Stimulated activated naive CD8-positive, alpha-beta T cell treated with anti-CD3 and anti-CD28 coated beads, Interleukin-15, amount 100 ng/mL, for 72 hours (primary cell): ENCODE measurements around the gene GPC1.

Experiments used
- ATAC-seq: fragments of 150-1000 bp; cut with Tn5 transposase; 2 replicates; pipeline ENCODE4 v1.10.0; 2021; ENCODE audit warnings: mild to moderate bottlenecking, moderate library complexity
- DNase-seq, 2 donors: peaks; one replicate each; pipeline ENCODE4 v3.0.0; 2021 to 2022
- H3K27ac Mint-ChIP-seq, 2 donors: one replicate each; pipeline ENCODE4 v1.8.0; 2022; ENCODE audit warnings: mild to moderate bottlenecking in 2 of 2, mixed read lengths in 2 of 2, moderate library complexity in 2 of 2
- H3K27me3 Mint-ChIP-seq: one replicate; pipeline ENCODE4 v1.8.0; 2022; ENCODE audit warnings: mixed read lengths
- H3K4me1 Mint-ChIP-seq: one replicate; pipeline ENCODE4 v1.8.0; 2022; ENCODE audit warnings: mild to moderate bottlenecking, mixed read lengths
- H3K4me3 Mint-ChIP-seq, 2 donors: one replicate each; pipeline ENCODE4 v1.8.0; 2022; ENCODE audit warnings: mild to moderate bottlenecking in 2 of 2, mixed read lengths in 2 of 2, moderate library complexity in 1 of 2
- H3K9me3 Mint-ChIP-seq, 2 donors: one replicate each; pipeline ENCODE4 v1.8.0; 2022; ENCODE audit warnings: mixed read lengths in 2 of 2

The GPC1 gene

GRCh38 chr2:240431271-240431660 is 4.2 kb upstream of the GPC1 start:
- Mint-ChIP-seq H3K4me1 (peaks cover 35% of the 10 kb centered on the region), H3K27ac (no peak overlapping the region), H3K4me3 (no peak overlapping the region), H3K9me3 (no peaks in the 10 kb centered on the region), H3K27me3 (peaks cover 23% of the 10 kb centered on the region)
- DNase-seq (no peak), ATAC-seq (no peak)

DNA sequence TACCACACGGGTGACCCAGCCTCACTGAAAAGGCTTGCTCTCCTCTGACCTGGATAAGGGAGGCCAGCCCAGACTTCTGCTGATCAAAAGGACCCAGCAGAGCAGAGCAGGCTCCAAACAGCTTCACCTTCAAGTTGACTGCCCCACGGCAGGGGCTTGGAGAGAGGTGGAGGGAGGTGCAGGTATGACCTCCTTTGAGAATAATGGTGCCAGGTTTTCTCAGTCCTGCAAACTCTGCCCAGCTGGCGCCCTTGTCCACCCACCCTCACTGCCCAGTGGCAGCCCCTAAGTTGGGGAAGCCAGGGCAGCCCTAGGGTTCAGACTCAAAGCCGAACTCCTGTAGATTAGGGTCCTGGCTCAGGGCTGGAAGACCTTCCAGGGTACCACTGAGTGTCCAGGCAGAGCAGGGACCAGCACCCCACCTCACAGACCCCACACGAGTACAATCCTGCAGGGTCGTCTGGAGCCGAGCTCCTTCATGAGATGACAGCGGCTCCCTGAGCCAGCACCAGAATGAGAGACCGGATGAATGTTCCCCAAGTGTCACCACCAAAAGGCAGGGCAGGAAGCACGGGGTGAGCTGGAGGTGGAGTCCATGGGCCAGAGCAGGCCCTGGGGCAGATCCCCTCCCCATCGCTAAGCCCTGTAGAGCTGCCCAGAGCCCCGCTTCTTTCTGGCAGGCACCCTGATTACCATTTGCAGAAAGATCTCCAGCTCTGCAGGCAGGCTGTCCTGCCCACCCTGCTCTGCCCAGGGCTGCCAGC is 3.6 kb upstream of the GPC1 start:
- DNase-seq (no peak), ATAC-seq (no peak)
- Mint-ChIP-seq H3K9me3 (no peaks in the 10 kb centered on the region), H3K4me1 (peaks cover 39% of the 10 kb centered on the region), H3K27ac (no peak overlapping the region), H3K27me3 (peaks cover 28% of the 10 kb centered on the region), H3K4me3 (no peak overlapping the region)

- Mint-ChIP-seq H3K9me3 (no peaks in the 10 kb centered on the region), H3K4me1 (peaks cover 39% of the 10 kb centered on the region), H3K27me3 (peaks cover 34% of the 10 kb centered on the region), H3K4me3 (no peak overlapping the region), H3K27ac (no peak overlapping the region)
- no peak for ATAC-seq
- DNase-seq, result no peak
Measured at GRCh38 chr2:240432430-240432819, 3.0 kb upstream of the GPC1 start.

- Mint-ChIP-seq H3K27me3 (peaks cover 41% of the 10 kb centered on the region), H3K9me3 (no peaks in the 10 kb centered on the region), H3K27ac (no peak overlapping the region), H3K4me3 (no peak overlapping the region), H3K4me1 (peaks cover 35% of the 10 kb centered on the region)
- DNase-seq, result no peak
- ATAC-seq, result no peak
Measured at GRCh38 chr2:240432820-240433801, 2.4 kb upstream of the GPC1 start.

DNA sequence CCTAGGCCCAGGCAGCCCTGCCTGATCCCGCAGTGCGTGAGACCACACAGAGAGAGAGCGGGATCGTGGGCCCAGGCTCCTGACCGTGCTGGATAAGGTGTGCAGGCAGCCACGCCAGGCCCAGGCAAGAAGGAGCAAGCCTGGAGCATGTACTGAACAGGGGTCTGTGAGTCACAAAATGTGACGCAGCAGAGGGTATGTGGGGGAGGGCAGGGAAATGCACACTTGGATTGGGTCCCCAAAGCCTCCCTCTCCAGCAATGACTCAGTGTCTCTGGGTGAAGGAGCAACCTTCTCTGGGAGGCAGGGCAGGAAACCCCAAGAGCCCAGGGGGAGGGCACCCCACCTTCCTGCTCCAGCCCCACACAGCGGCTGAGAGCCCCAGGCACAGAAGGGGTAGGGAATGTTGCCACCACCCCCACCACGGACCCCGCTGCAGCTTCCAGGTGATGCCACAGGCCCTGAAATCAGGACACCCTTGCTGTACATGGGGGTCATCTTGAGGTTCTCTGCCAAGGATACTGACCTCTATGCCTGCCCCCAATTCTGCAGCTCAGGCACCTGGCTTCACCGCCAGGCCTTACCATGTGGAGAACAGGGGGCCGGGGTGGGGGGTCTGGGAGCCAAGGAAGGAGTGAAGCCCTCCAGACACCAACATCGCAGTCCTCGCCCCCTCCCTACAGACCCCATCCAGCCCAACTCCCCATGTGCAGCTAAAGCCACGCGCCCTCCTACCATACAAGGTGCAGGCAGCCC is 1.3 kb upstream of the GPC1 start:
- no peak for ATAC-seq
- H3K9me3 Mint-ChIP-seq, result no peaks in the 10 kb centered on the region
- peaks cover 47% of the 10 kb centered on the region for H3K27me3 Mint-ChIP-seq
- H3K4me3 Mint-ChIP-seq, result peak overlapping the region; percentile 71 to 86
- H3K4me1 Mint-ChIP-seq, result peaks cover 32% of the 10 kb centered on the region
- H3K27ac Mint-ChIP-seq, result peak overlapping the region in 1 of 2 donors; percentile 38
- DNase-seq, result no peak

DNA sequence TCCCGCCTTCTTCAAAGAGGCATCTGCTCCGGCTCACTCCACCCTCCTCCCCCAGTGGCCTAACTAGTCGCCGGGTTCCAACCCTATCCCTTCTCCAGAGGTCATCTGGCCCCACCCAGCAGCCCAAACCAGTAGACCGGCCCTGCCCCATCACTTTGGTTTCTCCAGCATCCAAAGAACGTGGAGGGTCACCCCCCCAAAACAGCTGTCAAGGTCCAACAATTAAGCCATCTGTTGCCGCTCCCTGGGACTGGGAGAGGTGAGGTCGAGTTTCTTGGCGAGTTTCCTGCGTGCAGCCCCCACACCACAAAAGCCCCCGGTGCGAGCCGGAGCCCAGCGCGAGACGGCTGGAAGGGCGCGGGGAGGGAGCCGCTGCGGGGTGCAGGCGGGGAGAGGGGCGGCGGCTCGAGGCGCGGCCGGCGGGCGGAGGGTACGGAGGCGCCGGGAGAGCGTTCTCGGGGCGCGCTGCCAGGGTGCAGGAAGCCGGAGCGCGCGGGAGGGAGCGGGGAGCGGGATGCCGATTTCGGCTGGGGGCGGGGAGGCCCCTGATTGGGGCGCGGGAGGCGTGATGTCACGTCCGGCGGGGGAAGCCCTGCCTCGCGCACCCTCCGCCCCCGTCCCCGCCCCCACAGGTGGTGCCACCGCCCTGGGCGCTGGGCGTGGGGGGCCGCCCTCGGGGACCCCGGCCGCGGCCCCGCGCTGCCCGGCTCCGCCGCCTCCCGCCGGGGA is 571 bp upstream of the GPC1 start:
- peak overlapping the region in 1 of 2 donors; percentile 38 for H3K27ac Mint-ChIP-seq
- H3K27me3 Mint-ChIP-seq, result peaks cover 47% of the 10 kb centered on the region
- peak overlapping the region; percentile 71 to 86 for H3K4me3 Mint-ChIP-seq
- DNase-seq (peak; percentile 77 to 78), ATAC-seq (peak; percentile 77)
- peaks cover 32% of the 10 kb centered on the region for H3K4me1 Mint-ChIP-seq
- H3K9me3 Mint-ChIP-seq, result no peaks in the 10 kb centered on the region

- DNase-seq, result no peak
Measured at GRCh38 chr2:240435948-240436682, 652 bp downstream of the GPC1 start.

GRCh38 chr2:240436683-240437550 is 1.5 kb downstream of the GPC1 start:
- H3K27me3 Mint-ChIP-seq, result peaks cover 43% of the 10 kb centered on the region
- peaks cover 32% of the 10 kb centered on the region for H3K4me1 Mint-ChIP-seq
- H3K27ac Mint-ChIP-seq, result no peak overlapping the region
- H3K9me3 Mint-ChIP-seq, result no peaks in the 10 kb centered on the region
- ATAC-seq (no peak), DNase-seq (no peak)
- peak overlapping the region; percentile 47 to 60 for H3K4me3 Mint-ChIP-seq

More at GRCh38 chr2:240435948-240436682, 652 bp downstream of the GPC1 start:
- peak; percentile 1 for ATAC-seq
- Mint-ChIP-seq H3K4me3 (peak overlapping the region; percentile 49 to 60), H3K27ac (no peak overlapping the region), H3K27me3 (peaks cover 47% of the 10 kb centered on the region), H3K9me3 (no peaks in the 10 kb centered on the region), H3K4me1 (peaks cover 32% of the 10 kb centered on the region)

GRCh38 chr2:240437551-240437860 is 2.0 kb downstream of the GPC1 start:
- ATAC-seq (no peak), DNase-seq (no peak)
- Mint-ChIP-seq H3K9me3 (no peaks in the 10 kb centered on the region), H3K27ac (peak overlapping the region in 1 of 2 donors; percentile 63), H3K27me3 (peaks cover 37% of the 10 kb centered on the region), H3K4me3 (peak overlapping the region; percentile 29 to 48), H3K4me1 (peaks cover 32% of the 10 kb centered on the region)

DNA sequence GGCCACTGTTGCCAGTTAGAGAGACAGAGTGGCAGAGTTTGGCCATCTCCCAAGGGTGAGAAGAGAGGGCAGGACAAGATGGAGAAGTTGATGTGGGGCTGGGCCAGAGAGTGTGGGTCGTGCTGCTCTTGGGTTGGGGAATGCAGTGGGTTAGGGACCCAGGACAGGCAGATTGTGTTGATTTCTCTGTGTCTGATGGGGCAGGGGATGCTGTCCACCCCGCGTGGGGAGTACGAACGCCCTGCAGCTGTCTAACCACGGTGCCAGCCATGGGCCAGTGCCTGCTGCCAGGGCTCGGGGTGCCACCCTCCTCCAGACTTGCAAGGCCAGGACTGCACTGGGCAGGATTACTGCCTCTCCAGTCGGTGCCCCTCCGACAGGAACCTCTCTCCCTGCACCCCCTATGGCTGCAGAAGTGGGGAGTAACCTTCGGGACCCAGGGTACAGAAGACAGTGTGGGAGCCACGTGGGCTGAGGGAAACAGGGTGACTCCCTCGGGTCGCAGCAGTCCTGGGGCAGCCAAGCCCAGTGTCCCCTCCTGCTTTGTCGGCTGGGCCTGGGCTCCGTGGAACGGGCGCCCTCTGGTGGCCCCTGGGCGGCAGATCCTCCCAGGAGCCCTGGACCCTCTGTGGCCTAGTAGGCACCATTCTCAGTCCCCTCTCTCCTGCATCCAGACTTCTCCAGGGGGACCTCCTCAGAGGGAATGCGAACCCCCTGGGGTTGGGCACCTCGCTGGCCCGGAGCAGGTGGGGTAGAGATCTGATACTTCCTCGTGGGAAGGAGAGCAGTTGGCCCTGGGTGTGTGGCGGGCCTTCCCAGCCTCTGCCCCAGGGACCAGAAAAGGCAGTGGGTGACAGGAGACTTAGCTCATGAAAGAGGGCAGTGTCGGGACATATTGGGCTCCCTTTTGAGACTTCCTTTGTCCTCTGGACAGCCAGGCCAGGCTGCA is 2.7 kb downstream of the GPC1 start:
- Mint-ChIP-seq H3K4me1 (peaks cover 32% of the 10 kb centered on the region), H3K27me3 (peaks cover 32% of the 10 kb centered on the region), H3K4me3 (no peak overlapping the region), H3K27ac (peak overlapping the region; percentile 63 to 93), H3K9me3 (no peaks in the 10 kb centered on the region)
- ATAC-seq, result peak; percentile 47
- peak; percentile 69 to 72 for DNase-seq

GRCh38 chr2:240438810-240439697 is 3.6 kb downstream of the GPC1 start:
- H3K27me3 Mint-ChIP-seq, result peaks cover 24% of the 10 kb centered on the region
- no peak for ATAC-seq
- peaks cover 27% of the 10 kb centered on the region for H3K4me1 Mint-ChIP-seq
- H3K9me3 Mint-ChIP-seq, result no peaks in the 10 kb centered on the region
- no peak for DNase-seq
- H3K27ac Mint-ChIP-seq, result no peak overlapping the region
- H3K4me3 Mint-ChIP-seq, result no peak overlapping the region

DNA sequence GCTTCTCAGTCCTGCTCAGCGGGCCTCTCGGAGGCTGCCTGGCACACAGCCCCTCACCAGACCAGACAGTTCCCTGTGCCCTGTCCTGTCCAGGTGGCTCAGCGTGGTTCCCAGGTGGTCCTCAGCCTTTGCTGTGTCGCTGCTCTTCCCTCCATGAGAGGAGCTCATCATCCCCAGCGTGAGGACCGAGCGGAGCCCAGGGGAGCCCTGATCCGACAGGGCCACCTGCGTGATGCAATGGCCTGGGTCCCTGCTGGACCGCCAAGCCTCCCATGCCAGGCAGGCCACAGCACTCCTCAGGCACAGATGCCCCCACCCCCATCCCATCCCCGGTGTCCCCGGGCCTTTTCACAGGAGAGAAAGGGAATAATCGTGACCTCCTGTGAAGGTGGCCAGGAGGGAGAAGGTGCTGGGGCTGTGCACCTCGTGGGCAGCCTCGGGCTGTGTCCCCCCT is 4.3 kb downstream of the GPC1 start:
- H3K4me1 Mint-ChIP-seq, result peaks cover 20% of the 10 kb centered on the region
- no peak overlapping the region for H3K4me3 Mint-ChIP-seq
- no peak for ATAC-seq
- H3K9me3 Mint-ChIP-seq, result no peaks in the 10 kb centered on the region
- peaks cover 23% of the 10 kb centered on the region for H3K27me3 Mint-ChIP-seq
- H3K27ac Mint-ChIP-seq, result no peak overlapping the region
- DNase-seq, result no peak
